Activated T-cell treated with anti-CD3 and anti-CD28 coated beads, Interleukin-2, amount 50 U/mL, for 72 hours (primary cell): ENCODE data around the gene BZW2. TPM values are rescaled to one million over a fixed set of nuclear protein-coding genes. Genes with fewer than 3 reads are reported as not detected.
A peak's percentile ranks its signal among the peaks of the same experiment; 100 is the strongest.
"Not testable (repeated sequence)": the region's sequence is repeated elsewhere in the genome, so short reads cannot be mapped to it uniquely, and the experiment has no call there.

ENCODE experiments used
- ATAC-seq, 2 donors: fragments of 150-1000 bp; cut with Tn5 transposase; replicated peaks in 1 of 2; 2 replicates each; pipeline ENCODE4 v1.10.0; 2021; ENCODE audit warnings: moderate library complexity in 2 of 2, mild to moderate bottlenecking in 1 of 2
- DNase-seq, 2 donors: peaks; one replicate each; pipeline ENCODE4 v3.0.0; 2021 to 2022; ENCODE audit warnings: mixed read lengths in 1 of 2
- H3K27ac Mint-ChIP-seq: one replicate; pipeline ENCODE4 v1.8.0; 2022; ENCODE audit warnings: mild to moderate bottlenecking, moderate library complexity, mixed read lengths
- H3K27me3 Mint-ChIP-seq: one replicate; pipeline ENCODE4 v1.8.0; 2022; ENCODE audit warnings: low read depth, mixed read lengths
- H3K36me3 Mint-ChIP-seq, 2 donors: one replicate each; pipeline ENCODE4 v1.8.0; 2022; ENCODE audit warnings: mixed read lengths in 2 of 2, mild to moderate bottlenecking in 1 of 2; ENCODE audit not compliant: insufficient read depth in 2 of 2
- H3K4me1 Mint-ChIP-seq: one replicate; pipeline ENCODE4 v1.8.0; 2022; ENCODE audit warnings: low read depth, mixed read lengths
- H3K4me3 Mint-ChIP-seq, 2 donors: one replicate each; pipeline ENCODE4 v1.8.0; 2022; ENCODE audit warnings: mild to moderate bottlenecking in 2 of 2, mixed read lengths in 2 of 2, moderate library complexity in 2 of 2
- H3K9me3 Mint-ChIP-seq, 2 donors: one replicate each; pipeline ENCODE4 v1.8.0; 2022; ENCODE audit warnings: mixed read lengths in 2 of 2
- total RNA-seq, 2 donors: library from RNA; stranded (reverse); gene quantifications; one replicate each; pipeline ENCODE4 v1.2.3, GENCODE V29; 2022

BZW2 gene
- total RNA-seq, 2 donors from 2014 or later: 59.5 to 66.5 TPM

GRCh38 chr7:16650266-16650665, 4.3 kb downstream of the BZW2 start:
- Mint-ChIP-seq H3K27ac (no peak overlapping the region), H3K4me1 (peaks cover 64% of the 10 kb centered on the region), H3K4me3 (peak overlapping the region in 1 of 2 donors; percentile 30), H3K27me3 (no peaks in the 10 kb centered on the region), H3K36me3 (peaks cover 9 to 12% of the 10 kb centered on the region in 2 donors), H3K9me3 (no peaks in the 10 kb centered on the region)
- DNase-seq (no peak), ATAC-seq (no peak)

DNA sequence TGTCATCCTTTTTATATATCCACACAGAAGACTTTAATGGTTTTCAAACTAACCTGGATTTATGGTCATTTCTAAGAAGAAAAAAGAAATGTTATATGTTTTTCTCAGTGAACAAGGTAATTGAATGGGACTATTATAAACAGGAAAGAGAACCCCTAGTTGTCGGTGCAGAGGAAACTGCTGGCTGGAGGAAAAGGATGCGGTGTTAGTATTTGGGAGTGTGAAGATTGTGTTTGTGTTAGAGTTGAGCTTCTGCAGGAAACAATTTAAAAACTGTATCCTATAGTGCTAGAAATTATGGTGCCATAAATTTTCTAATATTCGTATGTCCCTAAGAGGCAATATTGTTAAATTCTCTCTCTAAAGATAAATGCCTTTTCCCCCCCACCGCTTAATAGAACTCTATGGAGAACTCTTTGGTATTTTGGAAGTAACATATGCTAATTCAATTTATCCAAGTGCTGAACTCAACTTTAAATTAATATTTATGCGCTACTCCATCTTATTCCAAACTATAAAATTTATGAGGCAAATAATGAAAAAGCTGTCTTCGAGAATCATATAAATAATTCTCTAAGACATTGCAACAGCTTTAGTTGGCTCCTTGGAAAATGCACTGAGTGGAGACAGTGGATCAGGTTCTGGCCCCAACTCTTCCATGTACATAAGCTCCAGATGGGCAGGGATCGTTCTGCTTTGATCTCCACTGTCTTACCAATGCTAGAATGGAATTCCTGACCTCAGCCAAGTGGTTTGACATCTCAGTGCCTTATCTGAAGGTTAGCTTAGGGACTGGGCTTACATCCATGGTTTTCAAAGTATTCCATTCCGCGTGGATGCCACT, 5.6 kb downstream of the BZW2 start:
- Mint-ChIP-seq H3K4me1 (peaks cover 68% of the 10 kb centered on the region), H3K9me3 (no peaks in the 10 kb centered on the region), H3K27me3 (no peaks in the 10 kb centered on the region), H3K36me3 (peaks cover 3 to 9% of the 10 kb centered on the region in 2 donors), H3K27ac (no peak overlapping the region), H3K4me3 (peak overlapping the region in 1 of 2 donors; percentile 28)
- DNase-seq: no peak
- no peak for ATAC-seq

GRCh38 chr7:16652240-16652583, 6.2 kb downstream of the BZW2 start:
- H3K9me3 Mint-ChIP-seq: no peaks in the 10 kb centered on the region
- H3K4me3 Mint-ChIP-seq: no peak overlapping the region
- ATAC-seq (no peak), DNase-seq (no peak)
- peaks cover 0 to 6% of the 10 kb centered on the region in 2 donors for H3K36me3 Mint-ChIP-seq
- H3K27me3 Mint-ChIP-seq: no peaks in the 10 kb centered on the region
- H3K27ac Mint-ChIP-seq: no peak overlapping the region
- peaks cover 66% of the 10 kb centered on the region for H3K4me1 Mint-ChIP-seq

DNA sequence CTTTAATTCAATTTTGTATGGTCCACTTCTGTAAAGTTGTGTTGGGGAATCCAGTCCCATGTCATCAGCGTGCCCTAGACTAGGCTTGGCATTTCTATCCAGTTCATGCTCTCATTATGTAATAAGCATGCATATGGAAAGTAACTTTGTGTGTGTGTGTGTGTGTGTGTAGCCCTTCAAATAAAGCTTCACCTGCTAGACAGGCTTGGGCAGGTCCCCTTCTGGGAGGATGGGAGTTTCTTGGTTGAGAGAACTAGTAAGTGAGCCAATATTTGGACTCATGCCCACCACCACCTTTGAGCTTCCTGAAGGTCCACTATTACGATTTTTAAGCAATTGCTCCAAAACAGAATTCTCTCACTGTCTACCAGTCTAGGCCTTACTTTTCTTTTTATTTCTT, 6.9 kb downstream of the BZW2 start:
- ATAC-seq (no peak), DNase-seq (no peak)
- Mint-ChIP-seq H3K9me3 (no peaks in the 10 kb centered on the region), H3K4me1 (peaks cover 62% of the 10 kb centered on the region), H3K27me3 (no peaks in the 10 kb centered on the region), H3K4me3 (no peak overlapping the region), H3K36me3 (peaks cover 0 to 6% of the 10 kb centered on the region in 2 donors), H3K27ac (no peak overlapping the region)

DNA sequence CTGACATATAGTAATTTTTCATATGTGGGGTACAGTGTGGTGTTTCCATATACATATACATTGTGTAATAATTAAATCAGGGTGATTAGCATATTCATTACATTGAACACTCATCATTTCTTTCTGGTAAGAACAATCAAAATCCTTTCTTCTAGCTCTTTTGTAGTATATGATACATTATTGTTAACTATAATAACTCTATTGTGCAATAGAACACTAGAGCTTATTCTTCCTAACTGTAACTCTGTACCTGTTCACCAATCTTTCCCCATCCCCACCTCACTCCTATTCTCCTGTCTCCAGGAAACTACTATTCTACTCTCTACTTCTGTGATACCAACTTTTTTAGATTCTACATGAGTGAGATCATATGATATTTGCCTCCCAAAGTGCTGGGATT, 9.4 kb downstream of the BZW2 start:
- peaks cover 39% of the 10 kb centered on the region for H3K4me1 Mint-ChIP-seq
- H3K4me3 Mint-ChIP-seq: no peak overlapping the region
- H3K27ac Mint-ChIP-seq: no peak overlapping the region
- no peak for ATAC-seq
- H3K27me3 Mint-ChIP-seq: no peaks in the 10 kb centered on the region
- peaks cover 0 to 4% of the 10 kb centered on the region in 2 donors for H3K36me3 Mint-ChIP-seq
- DNase-seq: no peak
- no peaks in the 10 kb centered on the region for H3K9me3 Mint-ChIP-seq

GRCh38 chr7:16656141-16656540, 10.2 kb downstream of the BZW2 start:
- Mint-ChIP-seq H3K9me3 (no peaks in the 10 kb centered on the region), H3K4me3 (no peak overlapping the region), H3K4me1 (peaks cover 36% of the 10 kb centered on the region), H3K27me3 (no peaks in the 10 kb centered on the region), H3K36me3 (peaks cover 0 to 4% of the 10 kb centered on the region in 2 donors), H3K27ac (no peak overlapping the region)
- DNase-seq (no peak), ATAC-seq (no peak)

GRCh38 chr7:16657656-16658279, 11.8 kb downstream of the BZW2 start:
- no peaks in the 10 kb centered on the region for H3K9me3 Mint-ChIP-seq
- ATAC-seq: no peak
- H3K36me3 Mint-ChIP-seq: peaks cover 0 to 4% of the 10 kb centered on the region in 2 donors
- no peak for DNase-seq
- no peaks in the 10 kb centered on the region for H3K27me3 Mint-ChIP-seq
- H3K27ac Mint-ChIP-seq: peak overlapping the region; percentile 31
- no peak overlapping the region for H3K4me3 Mint-ChIP-seq
- peaks cover 37% of the 10 kb centered on the region for H3K4me1 Mint-ChIP-seq

GRCh38 chr7:16659854-16660497, 14.0 kb downstream of the BZW2 start:
- not testable (repeated sequence) for H3K4me3 Mint-ChIP-seq, H3K27me3 Mint-ChIP-seq, H3K9me3 Mint-ChIP-seq, H3K27ac Mint-ChIP-seq, DNase-seq, ATAC-seq, H3K36me3 Mint-ChIP-seq
- H3K4me1 Mint-ChIP-seq: peaks cover 26% of the 10 kb centered on the region

DNA sequence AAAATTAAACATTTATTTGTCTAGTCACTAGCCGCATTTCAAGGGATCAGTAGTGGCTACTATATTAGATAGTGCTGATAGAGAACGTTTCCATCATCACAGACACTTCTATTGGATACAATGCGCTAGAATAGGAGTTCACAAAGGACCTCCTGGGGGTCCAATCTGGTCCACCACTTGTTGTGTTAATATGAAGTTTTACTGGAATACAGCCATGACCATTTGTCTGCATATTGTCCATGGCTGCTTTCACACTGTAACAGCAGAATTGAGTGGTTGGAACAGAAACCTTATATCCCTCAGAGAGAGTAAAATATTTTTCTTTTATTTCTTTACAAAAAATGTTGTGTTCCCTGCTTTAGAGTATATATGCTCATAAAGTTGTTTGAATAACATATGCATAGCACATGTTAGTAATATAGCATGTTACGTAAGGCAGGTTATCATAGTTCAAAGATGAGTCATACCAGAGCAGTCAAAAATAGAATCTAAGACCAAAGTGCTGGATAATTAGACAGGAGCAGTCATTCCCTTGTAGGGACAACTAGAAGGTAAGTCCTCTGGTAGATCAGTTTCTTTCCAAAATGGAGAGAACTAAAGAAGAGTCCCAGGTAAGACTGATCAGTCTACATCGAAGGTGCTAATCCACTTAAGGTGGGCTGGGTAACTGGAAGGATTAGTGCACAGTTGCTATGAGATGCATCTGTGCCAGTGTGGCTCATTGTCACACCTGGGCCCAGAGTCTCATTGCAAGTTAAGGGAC, 14.9 kb downstream of the BZW2 start:
- Mint-ChIP-seq H3K9me3 (no peaks in the 10 kb centered on the region), H3K27me3 (no peaks in the 10 kb centered on the region), H3K4me1 (peaks cover 20% of the 10 kb centered on the region), H3K36me3 (peaks cover 0 to 2% of the 10 kb centered on the region in 2 donors), H3K4me3 (no peak overlapping the region), H3K27ac (no peak overlapping the region)
- DNase-seq: no peak
- peak; percentile 75 to 84 for ATAC-seq

DNA sequence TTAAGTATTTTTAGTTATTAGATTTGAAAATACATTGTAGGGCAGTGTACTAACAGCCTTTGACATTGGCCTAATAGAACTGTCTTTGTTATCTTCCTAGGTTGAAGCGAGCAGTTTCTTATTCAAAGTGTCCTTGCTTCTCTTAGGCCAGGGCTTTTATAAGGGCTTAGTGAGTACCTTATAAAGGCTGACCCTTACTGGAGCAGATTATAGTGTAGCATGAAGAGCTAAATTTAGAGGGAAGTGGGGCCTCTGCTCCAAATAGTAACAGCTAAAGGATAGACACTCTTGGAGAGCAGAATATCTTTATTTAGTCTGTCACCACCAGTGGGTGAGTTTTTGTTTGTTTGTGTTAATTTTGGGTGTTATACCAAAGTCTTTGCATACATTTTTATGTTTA, 15.9 kb downstream of the BZW2 start:
- no peaks in the 10 kb centered on the region for H3K9me3 Mint-ChIP-seq
- H3K36me3 Mint-ChIP-seq: no peaks in the 10 kb centered on the region
- no peaks in the 10 kb centered on the region for H3K27me3 Mint-ChIP-seq
- H3K4me3 Mint-ChIP-seq: no peak overlapping the region
- DNase-seq (no peak), ATAC-seq (no peak)
- peak overlapping the region; percentile 74 for H3K27ac Mint-ChIP-seq
- H3K4me1 Mint-ChIP-seq: peaks cover 20% of the 10 kb centered on the region

DNA sequence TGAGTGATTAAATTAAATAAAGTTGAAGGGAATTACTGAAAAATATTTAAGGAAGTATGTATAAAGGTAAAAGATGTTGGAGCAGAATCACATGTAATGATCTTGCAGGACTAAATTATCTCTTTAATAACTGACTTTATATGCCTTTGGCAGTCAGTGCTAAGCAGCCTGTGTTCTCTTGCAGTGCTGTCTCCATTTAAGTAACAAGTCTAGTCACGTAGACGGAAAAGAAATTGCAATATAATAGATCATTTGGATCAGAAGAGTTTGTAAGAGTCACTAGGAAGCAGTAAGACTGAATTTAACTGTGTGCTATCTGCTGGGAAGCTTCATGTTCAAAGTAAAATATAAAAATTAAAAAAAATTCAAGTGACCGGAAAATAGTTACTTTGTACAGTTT, 21.4 kb downstream of the BZW2 start:
- ATAC-seq (no peak), DNase-seq (no peak)
- H3K4me1 Mint-ChIP-seq: peaks cover 20% of the 10 kb centered on the region
- H3K9me3 Mint-ChIP-seq: no peaks in the 10 kb centered on the region
- peak overlapping the region; percentile 83 for H3K27ac Mint-ChIP-seq
- no peak overlapping the region for H3K4me3 Mint-ChIP-seq
- H3K36me3 Mint-ChIP-seq: peaks cover 4 to 18% of the 10 kb centered on the region in 2 donors
- no peaks in the 10 kb centered on the region for H3K27me3 Mint-ChIP-seq

DNA sequence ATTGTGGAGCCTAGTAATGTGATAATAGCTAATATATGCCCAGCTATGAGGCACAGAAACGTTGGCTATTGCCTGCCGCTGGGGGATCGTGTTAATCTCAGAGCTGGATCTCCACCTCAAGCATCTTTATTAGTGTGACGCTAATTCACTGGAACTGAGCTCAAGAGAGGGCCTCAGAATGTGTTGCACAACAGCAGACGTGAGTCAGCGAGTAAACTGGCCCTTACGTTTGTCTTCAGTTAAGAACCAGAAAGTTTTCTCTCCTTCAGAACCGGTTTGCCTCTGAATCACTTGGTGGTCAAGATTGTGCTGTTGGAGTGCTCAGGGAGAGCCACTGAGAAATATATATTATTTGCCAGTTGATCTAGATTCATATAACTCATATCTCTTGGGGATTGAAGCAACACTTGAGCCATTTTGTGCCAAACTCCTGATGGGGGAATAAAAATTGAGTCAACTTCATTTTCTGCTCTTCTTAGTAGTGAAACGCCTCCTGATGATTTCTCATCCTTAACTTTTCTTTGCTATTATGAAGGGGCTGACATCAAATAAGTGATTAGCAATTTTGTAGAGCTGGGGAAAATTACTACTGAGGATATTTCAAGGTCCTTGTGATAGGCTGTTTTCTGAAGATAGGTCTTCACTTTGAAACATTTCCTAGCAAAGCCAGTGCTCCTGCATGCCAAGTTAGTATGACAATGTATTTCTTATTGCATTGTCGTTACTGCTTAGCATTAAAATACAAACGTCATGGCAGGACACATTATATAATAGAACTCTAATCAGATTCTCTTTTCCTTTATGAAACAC, 22.3 kb downstream of the BZW2 start:
- no peaks in the 10 kb centered on the region for H3K9me3 Mint-ChIP-seq
- no peak overlapping the region for H3K4me3 Mint-ChIP-seq
- H3K27ac Mint-ChIP-seq: no peak overlapping the region
- no peak for DNase-seq
- H3K36me3 Mint-ChIP-seq: peaks cover 4 to 18% of the 10 kb centered on the region in 2 donors
- ATAC-seq: no peak
- peaks cover 15% of the 10 kb centered on the region for H3K4me1 Mint-ChIP-seq
- H3K27me3 Mint-ChIP-seq: no peaks in the 10 kb centered on the region
